HL-60 (cell line): ENCODE data around the gene CA4.
"Not testable (repeated sequence)": the region's sequence is repeated elsewhere in the genome, so short reads cannot be mapped to it uniquely, and the experiment has no call there.

Experiments
- GABPA ChIP-seq: IDR thresholded peaks from 2 replicates; pipeline ENCODE4 v1.6.1; 2012; ENCODE audit warnings: low read depth
- TF ChIP-seq, protein P1 (sequence below): IDR thresholded peaks from 2 replicates; pipeline ENCODE4 v1.6.1; 2012; ENCODE audit warnings: low read depth; ENCODE audit not compliant: insufficient replicate concordance
- TF ChIP-seq, protein P2 (sequence below): IDR thresholded peaks from one replicate; pipeline ENCODE4 v1.5.1; 2011; ENCODE audit warnings: low read length, control low read depth, inconsistent platforms; ENCODE audit not compliant: insufficient read depth

DNA sequence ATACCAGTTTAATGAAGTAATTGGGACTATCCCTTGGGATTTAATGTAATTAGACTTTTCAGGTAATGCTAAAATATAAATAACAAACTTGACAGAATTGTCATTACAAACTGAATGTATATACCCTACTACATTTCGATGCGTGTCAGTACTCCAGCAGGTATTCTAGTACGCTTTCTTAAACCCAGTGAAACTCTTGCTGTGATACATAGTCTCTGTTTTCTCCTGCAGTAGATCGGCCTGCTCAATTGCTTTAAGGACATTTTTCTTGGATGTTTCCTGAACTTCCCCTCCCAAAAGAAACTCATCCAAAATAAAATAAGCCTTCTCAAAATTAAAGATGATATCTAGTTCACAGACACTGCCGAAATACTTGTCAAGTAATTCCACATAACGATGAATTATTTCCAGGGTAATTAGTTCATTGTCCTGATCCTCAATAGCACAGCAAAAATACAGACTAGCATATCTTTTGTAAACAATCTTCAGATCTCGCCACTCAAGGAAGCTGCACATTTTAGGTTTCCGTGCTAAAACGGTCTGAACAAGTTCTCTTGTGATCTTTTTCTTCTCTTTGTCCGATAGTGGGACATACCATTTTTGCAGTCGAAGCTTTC is 47.6 kb upstream of the CA4 start:
- not testable (repeated sequence) for TF ChIP-seq GABPA
- TF ChIP-seq, protein P1, sequence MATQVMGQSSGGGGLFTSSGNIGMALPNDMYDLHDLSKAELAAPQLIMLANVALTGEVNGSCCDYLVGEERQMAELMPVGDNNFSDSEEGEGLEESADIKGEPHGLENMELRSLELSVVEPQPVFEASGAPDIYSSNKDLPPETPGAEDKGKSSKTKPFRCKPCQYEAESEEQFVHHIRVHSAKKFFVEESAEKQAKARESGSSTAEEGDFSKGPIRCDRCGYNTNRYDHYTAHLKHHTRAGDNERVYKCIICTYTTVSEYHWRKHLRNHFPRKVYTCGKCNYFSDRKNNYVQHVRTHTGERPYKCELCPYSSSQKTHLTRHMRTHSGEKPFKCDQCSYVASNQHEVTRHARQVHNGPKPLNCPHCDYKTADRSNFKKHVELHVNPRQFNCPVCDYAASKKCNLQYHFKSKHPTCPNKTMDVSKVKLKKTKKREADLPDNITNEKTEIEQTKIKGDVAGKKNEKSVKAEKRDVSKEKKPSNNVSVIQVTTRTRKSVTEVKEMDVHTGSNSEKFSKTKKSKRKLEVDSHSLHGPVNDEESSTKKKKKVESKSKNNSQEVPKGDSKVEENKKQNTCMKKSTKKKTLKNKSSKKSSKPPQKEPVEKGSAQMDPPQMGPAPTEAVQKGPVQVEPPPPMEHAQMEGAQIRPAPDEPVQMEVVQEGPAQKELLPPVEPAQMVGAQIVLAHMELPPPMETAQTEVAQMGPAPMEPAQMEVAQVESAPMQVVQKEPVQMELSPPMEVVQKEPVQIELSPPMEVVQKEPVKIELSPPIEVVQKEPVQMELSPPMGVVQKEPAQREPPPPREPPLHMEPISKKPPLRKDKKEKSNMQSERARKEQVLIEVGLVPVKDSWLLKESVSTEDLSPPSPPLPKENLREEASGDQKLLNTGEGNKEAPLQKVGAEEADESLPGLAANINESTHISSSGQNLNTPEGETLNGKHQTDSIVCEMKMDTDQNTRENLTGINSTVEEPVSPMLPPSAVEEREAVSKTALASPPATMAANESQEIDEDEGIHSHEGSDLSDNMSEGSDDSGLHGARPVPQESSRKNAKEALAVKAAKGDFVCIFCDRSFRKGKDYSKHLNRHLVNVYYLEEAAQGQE = not testable (repeated sequence)
- TF ChIP-seq, protein P2, sequence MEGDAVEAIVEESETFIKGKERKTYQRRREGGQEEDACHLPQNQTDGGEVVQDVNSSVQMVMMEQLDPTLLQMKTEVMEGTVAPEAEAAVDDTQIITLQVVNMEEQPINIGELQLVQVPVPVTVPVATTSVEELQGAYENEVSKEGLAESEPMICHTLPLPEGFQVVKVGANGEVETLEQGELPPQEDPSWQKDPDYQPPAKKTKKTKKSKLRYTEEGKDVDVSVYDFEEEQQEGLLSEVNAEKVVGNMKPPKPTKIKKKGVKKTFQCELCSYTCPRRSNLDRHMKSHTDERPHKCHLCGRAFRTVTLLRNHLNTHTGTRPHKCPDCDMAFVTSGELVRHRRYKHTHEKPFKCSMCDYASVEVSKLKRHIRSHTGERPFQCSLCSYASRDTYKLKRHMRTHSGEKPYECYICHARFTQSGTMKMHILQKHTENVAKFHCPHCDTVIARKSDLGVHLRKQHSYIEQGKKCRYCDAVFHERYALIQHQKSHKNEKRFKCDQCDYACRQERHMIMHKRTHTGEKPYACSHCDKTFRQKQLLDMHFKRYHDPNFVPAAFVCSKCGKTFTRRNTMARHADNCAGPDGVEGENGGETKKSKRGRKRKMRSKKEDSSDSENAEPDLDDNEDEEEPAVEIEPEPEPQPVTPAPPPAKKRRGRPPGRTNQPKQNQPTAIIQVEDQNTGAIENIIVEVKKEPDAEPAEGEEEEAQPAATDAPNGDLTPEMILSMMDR = not testable (repeated sequence)
